Stimulated activated CD4-positive, alpha-beta T cell treated with anti-CD3 and anti-CD28 coated beads, Interleukin-4, amount 100 ng/mL, for 4 hours (primary cell): ENCODE data around the gene RAMAC.
"Not testable (repeated sequence)": the region's sequence is repeated elsewhere in the genome, so short reads cannot be mapped to it uniquely, and the experiment has no call there.

Experiments used
- DNase-seq, 2 experiments: peaks; one replicate each; pipeline ENCODE4 v3.0.0-alpha.2; 2020

The RAMAC gene

GRCh38 chr15:82985688-82986441 lies at the start of gene RAMAC:
TSS of gene RAMAC (plus strand) at chr15:82986210. CDS start at chr15:82989019, 2,809 bp downstream.
- DNase-seq, result peak; percentile 81 to 93

GRCh38 chr15:82936966-82937711 lies 48.9 kb upstream of the RAMAC start:
- DNase-seq, result no peak

- no peak for DNase-seq
These were observed 48.3 kb upstream of the RAMAC start for GRCh38 chr15:82937712-82938058.

GRCh38 chr15:82939678-82940077 lies 46.3 kb upstream of the RAMAC start:
- not testable (repeated sequence) for DNase-seq

- DNase-seq, result no peak
These were observed 43.3 kb upstream of the RAMAC start for GRCh38 chr15:82942691-82943090.

GRCh38 chr15:82943176-82943575 lies 42.8 kb upstream of the RAMAC start:
- DNase-seq, result no peak

GRCh38 chr15:82944056-82944455 lies 42.0 kb upstream of the RAMAC start:
- no peak for DNase-seq

GRCh38 chr15:82944821-82945220 lies 41.2 kb upstream of the RAMAC start:
- no peak for DNase-seq

- no peak for DNase-seq
These were observed 40.7 kb upstream of the RAMAC start for GRCh38 chr15:82945326-82945725.

GRCh38 chr15:82946155-82946701 lies 39.8 kb upstream of the RAMAC start:
- DNase-seq, result no peak

GRCh38 chr15:82950295-82950694 lies 35.7 kb upstream of the RAMAC start:
- DNase-seq, result no peak

GRCh38 chr15:82950746-82951370 lies 35.2 kb upstream of the RAMAC start:
- no peak for DNase-seq

- no peak for DNase-seq
These were observed 34.4 kb upstream of the RAMAC start for GRCh38 chr15:82951472-82952157.

- peak in 1 of 2 experiments; percentile 15 for DNase-seq
These were observed 33.6 kb upstream of the RAMAC start, which contains the start of gene HOMER2 for GRCh38 chr15:82952158-82953081. TSS of gene HOMER2 (minus strand) at chr15:82952720. CDS start at chr15:82952535, 185 bp downstream.

- no peak for DNase-seq
These were observed 27.4 kb upstream of the RAMAC start for GRCh38 chr15:82958638-82959037.

- no peak for DNase-seq
These were observed 26.6 kb upstream of the RAMAC start for GRCh38 chr15:82959423-82959822.

GRCh38 chr15:82960766-82961165 lies 25.2 kb upstream of the RAMAC start:
- DNase-seq, result no peak

- no peak for DNase-seq
These were observed 22.3 kb upstream of the RAMAC start for GRCh38 chr15:82963471-82964341.

GRCh38 chr15:82964890-82965289 lies 21.1 kb upstream of the RAMAC start:
- no peak for DNase-seq

- DNase-seq, result no peak
These were observed 19.3 kb upstream of the RAMAC start for GRCh38 chr15:82966671-82967071.

- DNase-seq, result no peak
These were observed 17.9 kb upstream of the RAMAC start for GRCh38 chr15:82968066-82968465.
